HG03139 (cell line): Measurements from ENCODE around the gene GSTO2.
A peak's percentile ranks its signal among the peaks of the same experiment; 100 is the strongest.

Experiments used
- ATAC-seq: cut with Tn5 transposase; IDR thresholded peaks from one replicate; pipeline ENCODE4 v1.9.1; 2021; ENCODE audit not compliant: unreplicated experiment

The GSTO2 gene

DNA sequence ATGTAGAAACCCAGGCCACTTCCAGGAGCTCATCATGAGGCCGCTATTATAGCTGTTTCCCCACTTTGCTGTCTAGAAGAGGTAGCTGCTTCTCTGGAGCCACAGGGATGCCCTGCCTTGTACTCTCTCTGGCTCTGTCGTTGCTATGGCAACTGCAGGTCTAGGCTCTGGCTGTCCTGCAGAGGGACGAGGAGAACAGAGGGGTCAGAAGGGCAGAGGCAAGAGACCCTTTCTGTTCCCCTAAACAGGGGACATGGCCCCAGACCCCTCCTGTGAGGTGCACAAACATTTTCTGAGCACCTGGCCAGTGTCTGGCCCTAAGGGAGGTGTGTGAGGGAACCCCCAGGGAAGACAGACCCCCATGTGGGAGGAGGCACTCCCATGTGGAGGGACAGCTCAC lies 37.9 kb downstream of the GSTO2 start:
- no peak for ATAC-seq

DNA sequence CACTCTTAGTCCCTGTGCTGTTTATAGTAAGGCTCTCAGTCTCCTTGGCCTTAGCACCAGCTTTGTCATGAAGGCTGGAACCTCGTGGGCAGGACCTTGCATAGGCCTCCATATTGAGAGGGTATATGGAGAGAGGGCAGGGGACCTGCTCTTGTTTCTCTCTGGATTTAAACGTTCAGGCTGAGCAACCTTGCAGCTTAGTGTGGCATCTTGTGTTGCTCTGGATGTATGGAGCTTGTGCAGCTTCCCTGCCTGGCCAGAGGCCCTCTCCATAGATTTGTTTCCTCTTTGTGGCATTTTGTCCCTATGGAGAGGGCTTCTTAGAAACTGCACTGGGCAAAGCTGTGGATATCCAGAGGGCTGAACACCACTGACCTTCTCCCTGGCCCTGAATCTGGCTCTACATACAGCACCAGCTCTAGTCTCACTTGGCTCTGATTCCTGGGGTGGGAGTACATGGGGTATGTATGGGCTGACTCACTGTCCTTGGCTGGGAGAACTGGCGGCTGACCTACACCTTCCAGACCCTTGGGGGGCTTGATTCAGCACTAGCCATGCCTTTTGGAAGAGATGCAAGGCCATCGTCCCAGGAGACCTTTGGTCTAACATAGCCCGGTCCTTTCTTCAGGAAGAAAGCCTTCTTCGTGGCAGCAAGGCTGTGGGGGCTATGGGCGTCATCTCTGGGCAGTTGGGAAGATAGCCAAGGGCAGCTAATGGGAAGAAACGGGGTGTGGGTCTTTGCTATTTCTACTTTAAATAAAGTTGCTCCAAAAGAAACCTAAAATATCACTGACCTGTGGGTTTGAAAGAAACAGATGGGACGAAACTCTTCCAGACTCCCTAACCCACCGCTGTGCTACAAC lies 38.8 kb downstream of the GSTO2 start:
- no peak for ATAC-seq

DNA sequence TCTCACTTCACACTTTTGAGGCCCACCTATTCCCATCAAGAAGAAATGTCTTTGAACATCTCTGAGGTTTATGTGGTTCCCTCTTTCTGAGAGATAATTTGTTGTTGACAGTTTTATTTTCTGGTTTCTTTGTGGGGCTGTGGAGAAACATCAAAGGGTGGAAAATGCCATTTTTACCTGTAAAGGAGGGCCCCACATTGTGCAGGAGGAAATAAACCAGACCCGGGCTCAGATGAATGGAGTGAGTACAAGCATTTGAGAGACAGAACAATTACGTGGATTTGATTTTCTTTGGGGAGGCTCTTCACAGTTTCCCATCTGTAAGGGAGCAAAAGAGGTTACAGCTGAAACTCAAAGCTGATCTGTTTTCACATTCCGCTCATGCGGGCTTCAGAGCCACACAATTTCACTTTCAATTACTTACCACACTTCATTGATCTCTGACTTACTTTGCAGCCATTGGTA lies 39.5 kb downstream of the GSTO2 start:
- ATAC-seq: peak; percentile 64

DNA sequence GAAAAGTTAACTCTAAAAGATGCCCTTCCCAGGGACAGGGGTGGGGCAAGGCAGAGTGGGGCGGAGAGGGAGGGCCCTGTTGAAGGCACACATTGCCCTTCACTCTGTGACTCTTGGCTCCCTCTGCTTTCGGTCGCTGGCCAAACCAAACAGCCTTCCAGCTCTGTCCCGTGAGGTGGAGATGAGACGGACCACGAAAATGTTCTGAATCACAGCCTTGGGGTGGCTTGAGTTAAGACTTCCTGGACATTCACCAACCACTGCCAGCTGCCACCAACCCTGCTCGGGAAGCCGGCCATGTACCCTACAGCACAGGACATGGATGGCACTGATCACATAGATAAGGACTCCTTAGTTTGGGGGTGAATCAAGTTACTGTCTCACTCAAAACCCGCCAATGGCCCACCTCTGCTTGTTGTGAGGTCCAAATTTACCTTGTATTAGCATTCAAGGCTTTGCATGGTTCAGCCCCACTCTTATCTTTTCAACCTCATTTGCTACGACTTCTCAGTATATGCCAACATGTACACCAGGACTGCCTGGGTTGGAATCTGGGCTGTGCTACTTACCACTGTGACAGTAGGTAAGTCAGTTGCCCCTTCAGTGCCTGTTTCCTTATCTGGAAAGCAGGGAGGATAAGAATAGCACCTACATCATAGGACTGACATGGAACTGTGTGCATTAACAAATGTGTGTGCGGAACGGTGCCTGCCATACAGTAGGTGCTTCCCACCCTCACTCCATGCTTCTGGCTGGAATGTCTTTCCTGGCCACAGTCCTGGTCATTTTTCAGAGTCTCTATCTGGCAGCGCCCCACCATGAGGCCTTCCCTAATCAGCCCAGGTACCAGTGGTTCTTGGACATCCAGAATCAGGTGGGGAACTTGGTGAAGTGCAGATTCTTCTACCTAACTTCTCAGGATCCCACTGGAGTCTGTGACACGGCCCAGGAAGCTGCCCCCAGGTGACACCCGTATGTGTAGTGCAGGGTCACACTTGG lies 41.3 kb downstream of the GSTO2 start:
- no peak for ATAC-seq

DNA sequence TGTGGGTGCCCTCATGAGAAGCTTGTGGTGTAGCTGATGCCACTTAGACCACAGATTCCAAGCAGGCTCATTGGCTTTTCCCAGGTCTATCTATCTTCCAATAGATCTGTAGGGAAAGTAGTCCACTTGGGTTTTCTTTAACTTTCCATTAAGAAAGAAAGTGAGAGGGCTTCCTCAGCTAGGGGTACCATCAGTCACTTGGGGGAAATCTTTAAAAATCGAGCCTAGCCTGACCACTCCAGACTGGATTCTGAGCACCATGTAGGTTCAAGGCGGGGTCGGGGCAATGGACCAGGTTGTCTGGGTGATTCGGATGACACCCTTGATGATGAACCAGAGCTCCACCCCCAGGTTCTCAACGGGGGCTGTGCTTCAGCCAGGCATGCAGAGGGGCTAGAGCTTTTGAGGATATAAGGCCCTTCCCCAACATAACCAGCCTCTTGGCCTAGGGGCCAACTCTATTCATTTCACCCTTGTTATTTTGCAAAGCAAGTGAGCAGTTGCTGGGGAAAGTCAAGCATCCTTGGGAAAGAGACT lies 42.3 kb downstream of the GSTO2 start:
- ATAC-seq: no peak

DNA sequence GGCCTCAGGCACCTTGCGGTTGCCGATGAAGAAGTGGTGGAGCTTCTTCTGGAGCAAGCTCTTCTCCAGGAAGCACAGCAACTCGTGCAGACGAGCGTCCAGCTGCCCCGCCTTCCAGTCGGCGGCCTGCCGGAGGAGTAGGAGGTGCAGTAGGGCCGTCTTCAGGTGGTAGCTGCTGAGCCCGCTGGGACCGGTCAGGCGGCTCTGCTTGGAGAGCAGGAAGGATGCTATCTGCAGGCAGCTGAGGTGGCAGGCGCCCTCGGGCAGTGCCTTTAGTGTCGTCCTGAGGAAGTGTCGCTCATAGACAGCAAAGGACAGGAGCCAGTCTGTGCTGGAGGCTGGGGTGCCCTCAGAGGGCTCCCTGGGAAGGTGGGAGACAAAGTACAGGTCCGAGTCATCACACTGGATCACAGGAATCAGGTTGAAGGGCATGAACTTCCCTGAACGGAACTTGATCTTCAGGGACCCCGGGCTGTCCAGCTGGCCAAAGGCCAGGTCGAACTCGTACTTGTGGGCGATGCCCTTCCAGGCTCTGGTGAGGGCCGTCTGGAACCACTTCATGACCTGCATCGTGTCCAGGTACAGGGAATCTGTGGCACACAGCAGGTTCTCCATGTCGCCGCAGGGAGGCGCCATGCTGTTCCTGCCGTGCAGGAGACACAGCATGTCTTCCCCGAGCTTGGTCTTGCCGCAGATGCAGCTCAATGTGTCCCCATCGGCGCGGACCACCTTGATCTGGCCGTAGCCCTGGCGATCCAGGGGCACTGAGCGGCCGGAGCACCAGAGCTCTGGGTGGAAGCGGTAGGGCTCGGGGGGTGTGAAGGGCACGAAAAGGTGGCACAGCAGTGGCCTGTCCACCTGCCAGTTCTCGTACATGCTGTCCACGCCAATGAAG lies 45.9 kb downstream of the GSTO2 start:
- ATAC-seq: no peak

DNA sequence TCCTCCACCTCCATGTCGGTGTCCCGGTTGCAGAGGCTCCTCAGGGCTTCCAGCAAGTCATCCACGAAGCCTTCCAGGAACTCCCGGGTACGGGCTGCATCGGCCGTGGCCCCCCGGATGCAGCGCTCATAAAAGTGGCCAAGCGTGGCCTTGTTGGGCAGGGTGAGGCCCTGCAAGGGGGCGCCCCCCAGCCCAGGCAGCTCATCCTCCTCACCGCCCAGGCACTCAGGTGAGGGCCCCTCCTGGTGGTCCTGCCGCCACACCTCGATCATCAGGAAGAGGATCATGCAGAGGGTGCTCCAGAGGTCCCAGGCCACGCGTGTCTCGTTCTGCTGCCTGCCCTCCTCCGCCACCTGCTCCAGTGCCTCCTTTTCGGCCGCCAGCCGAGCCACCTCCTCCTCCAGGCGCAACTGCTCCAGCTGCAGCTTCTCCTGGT lies 46.5 kb downstream of the GSTO2 start:
- ATAC-seq: no peak

DNA sequence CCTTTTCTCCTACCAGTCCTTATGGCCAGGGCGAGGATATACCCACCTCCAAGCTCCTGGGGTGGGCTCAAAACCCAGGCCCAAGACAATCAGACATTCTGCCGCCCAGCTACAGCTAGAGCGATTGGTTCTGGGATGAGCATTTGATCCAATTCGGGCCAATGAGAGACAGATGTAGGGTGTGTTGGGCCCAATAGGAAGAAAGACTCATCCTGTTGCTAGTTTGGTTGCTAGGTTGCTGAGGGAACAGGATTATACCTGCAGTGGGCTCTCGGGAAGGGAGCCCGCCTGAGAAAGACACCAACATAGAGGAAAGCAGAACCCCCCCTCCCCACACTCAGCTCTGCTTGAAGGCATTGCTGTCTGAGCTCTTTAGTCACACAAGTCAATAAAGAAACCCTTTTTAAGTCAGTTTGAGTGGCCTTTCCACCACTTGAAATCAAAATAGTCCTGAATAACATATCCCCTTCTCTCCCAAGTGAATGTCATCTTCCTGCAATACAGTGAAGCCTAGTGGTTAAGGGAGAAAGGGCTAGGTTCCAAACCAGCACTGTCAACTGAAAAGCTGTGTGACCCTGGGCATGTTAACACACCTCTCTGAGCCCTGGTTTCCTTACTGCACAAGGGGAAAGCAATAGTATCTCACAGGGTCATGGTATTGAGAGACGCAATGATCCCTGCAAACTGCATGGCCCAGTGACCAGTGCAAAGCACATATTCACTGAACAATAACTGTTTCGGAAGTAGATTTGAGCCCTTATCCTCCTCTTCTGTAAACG lies 47.5 kb downstream of the GSTO2 start:
- ATAC-seq: no peak

DNA sequence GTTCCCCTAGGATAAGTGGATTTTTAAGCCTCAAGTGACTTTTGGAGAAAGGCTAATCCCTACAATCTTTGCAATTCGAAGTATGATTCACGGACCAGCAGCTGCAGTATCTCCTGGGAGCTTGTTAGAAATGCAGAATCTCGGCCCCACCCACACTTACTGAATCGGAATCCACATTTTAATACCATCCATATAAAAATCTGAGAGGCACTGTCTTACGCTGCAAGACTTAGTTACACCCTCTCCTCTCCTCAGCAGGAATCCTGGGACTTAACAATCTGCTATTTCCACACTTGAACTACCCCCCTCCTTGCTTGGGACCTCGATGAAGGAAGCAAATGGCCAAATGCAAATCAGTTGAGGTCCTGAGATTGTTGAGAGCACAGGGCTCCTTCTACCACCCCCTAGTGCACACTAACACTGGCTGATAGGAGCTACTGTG lies 48.3 kb downstream of the GSTO2 start:
- ATAC-seq: no peak

DNA sequence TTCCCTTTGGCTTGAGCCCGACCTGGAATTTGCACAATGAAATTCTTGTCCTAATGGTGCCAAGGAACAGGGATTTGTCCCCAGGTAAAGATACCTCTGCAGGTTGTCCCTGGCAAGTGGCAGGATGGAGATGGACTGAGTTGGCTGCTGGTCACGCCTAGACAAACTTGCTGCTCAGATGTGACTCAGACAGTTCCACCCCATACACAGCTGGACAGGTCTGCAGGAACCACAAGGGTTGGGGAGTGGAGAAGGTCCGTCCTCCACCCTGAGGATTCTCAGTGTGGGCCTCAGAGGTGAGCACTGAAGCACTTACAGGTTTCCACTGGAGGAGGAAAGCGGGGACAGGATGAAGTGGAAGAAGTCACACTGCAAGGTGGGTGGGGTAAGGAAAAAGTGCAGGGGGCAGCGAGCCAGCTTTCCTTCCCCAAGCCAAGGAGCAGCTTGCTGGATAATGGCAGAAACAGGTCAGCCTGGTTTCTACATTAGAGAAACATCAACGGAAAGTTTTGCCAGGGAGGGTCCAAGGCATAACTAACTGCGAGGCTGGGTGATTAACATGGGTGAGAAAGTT lies 48.8 kb downstream of the GSTO2 start:
- no peak for ATAC-seq

DNA sequence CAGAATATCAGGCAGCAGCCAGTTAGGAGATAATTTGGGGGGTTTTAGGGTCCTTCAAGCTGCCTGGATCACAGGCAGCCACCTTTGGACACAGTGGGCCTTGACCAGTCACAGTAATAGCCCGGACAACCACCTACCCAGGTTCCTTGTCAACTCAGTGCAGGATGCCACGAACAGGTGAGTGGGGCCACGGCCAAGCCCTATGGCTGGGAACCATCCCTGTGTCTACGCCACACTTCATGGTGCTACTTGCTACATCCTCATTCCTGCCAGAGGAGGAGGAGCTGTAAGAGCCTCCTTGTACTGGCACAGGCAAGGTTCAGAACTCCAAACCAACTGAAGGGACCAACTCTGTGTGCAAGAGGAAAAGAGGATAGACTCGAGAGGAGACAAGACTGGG lies 49.3 kb downstream of the GSTO2 start:
- ATAC-seq: no peak

DNA sequence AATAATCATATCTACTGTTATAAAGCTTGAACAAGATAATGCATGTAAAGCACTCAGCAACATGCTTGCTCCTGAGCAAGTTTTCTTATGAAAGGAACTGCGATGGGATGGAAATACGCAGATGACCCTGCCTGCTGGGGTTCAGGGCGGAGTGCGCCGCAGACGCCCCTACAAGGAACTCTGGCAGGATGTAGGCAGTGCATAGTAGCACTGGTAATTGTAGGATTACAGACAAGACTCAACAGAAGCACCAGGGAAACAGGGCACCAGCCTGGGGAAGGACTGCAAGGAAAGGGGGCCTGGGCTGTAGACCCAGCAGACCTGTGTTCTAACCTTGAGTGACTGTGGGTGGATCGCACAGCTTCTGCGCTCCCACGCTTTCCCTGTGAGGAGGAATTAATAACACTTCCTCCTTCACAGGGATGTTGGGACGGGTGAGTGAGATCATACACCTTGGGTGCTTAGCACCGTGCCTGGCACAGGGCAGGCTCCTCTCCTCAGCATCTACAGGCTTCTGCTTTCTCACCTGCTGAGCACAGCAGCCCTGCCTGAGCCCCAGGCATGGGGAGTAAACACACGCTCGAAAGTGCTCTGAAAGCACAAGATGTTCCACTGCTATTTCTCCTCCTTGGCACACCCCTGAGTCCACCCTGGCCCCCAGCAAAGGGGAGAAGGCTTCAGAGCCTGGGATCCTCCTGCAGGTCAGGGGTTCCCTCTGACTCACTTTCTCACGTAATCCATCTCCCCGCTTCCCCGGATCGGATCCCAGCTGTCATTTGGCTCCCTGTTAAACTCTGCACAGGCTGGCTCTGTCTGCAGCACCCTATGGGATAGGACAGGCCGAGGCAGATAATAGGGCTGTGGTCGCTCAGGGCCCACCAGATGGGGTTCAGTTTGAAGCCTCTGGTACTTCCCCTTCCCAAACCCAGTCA lies 50.1 kb downstream of the GSTO2 start:
- no peak for ATAC-seq

DNA sequence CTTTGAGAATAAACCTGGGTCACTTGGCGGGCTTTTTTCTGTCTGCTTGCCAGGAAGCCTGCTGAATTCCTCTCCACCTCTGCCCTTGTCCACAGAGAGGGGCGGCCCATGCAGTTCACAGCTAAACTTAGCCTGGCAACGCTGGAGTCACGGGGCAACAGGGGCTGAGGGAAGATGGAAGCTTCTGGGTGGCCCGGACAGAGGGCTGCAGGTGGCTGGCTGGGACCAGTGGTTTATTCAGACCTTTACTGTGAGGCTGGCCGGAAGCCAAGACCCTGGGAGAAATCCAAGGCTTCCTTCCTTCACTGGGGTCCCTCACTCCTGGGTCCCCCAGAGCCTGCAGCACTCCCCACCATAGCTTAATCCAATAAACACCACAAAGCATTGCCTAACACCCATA lies 52.2 kb downstream of the GSTO2 start:
- no peak for ATAC-seq

DNA sequence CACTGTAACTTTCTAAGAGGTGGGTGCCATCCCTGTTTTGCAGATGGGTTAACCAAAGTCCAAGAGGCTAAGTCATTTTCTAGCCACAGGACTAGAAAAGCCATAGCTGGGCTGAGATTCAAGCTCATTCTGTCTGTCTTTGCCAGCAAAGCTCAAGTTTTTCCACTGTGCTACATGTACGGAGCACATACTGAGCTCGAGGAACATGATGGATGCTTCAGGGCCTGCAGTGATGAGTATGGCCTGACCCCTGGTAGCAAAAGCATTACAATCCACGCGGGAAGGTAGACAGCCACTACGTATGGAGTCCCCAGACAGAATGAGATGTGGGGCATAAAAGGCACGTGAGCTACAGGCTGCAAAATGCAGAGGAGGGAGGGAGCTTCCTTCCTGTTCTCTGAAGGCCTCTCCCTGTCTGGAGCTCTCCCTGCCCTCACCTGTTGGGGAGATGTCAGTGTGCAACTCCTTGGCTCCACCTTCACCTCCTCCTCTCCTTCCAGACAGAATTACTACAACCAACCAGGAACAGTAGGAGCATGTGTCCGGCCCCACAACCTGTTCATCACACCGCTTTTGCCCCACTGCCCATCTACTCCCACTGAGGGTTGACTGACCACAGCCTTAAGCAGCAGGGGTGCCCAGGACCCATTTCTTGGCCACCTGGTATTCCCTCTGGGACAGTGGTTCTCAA lies 52.9 kb downstream of the GSTO2 start:
- ATAC-seq: no peak

DNA sequence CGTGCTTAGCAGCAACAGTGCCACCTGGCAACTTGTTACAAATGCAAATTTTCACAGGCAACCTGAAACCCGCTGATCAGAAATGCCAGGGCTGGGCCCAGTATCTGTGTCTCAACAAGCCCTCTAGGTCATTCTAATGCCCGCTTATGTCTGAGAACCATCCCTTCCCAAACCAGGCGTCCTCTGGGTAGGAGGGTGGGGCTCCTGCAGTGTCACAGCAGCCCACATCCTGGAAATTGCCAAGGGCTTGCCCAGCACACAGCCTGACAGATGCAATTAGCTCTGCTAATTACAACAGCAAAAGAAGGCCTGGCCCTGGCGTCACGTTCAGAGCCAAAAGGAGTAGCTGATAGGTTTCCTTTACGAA lies 53.4 kb downstream of the GSTO2 start:
- no peak for ATAC-seq

DNA sequence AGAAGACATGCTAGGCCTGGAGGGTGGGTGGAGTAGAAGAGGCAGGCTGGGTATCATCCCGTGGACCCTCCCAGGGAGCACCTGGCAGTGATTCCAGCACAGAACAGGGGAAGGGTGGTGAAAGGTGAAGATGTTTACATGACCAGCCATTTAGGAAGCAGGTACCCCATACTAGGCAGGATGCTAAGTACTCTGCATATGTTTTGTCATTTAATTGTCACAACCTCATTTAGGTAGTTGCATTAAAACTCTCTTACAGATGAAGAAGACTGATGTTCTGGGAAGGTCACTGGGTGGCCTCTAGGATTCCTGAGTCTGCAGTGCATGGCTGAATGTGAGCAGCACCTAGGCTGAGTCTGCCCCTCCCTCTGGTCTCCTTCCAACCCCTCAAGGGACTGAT lies 54.1 kb downstream of the GSTO2 start:
- no peak for ATAC-seq

DNA sequence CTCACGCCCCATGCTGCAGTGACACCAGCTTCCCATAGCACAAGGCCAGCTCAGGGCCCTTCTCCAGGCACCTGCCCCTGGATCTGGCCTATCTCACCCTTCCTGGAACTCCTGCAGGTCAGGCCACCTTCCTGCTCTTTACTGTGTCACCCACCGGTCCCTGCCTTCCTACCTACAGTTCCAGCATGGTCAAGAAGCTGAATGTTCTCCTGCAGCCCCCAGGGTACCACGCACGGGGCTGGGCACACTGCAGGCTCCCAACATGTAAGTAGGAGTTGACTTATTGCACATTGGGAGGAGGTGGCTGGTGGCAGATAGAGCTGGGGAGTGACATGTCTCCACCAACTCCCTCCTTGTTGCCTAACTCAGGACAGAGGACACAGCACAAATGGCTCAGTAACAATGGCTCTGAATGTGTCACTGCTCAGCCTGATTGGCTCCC lies 54.8 kb downstream of the GSTO2 start:
- no peak for ATAC-seq
